ENCODE data around the gene SURF6. TPM values are rescaled to one million over a fixed set of nuclear protein-coding genes. Genes with fewer than 3 reads are reported as not detected.
"Not testable (repeated sequence)": the region's sequence is repeated elsewhere in the genome, so short reads cannot be mapped to it uniquely, and the experiment has no call there.

Gene SURF6
- total and polyA plus RNA-seq, 7 experiments from 2014 or later: 9.8 to 33.5 (median 19.3) TPM

DNA sequence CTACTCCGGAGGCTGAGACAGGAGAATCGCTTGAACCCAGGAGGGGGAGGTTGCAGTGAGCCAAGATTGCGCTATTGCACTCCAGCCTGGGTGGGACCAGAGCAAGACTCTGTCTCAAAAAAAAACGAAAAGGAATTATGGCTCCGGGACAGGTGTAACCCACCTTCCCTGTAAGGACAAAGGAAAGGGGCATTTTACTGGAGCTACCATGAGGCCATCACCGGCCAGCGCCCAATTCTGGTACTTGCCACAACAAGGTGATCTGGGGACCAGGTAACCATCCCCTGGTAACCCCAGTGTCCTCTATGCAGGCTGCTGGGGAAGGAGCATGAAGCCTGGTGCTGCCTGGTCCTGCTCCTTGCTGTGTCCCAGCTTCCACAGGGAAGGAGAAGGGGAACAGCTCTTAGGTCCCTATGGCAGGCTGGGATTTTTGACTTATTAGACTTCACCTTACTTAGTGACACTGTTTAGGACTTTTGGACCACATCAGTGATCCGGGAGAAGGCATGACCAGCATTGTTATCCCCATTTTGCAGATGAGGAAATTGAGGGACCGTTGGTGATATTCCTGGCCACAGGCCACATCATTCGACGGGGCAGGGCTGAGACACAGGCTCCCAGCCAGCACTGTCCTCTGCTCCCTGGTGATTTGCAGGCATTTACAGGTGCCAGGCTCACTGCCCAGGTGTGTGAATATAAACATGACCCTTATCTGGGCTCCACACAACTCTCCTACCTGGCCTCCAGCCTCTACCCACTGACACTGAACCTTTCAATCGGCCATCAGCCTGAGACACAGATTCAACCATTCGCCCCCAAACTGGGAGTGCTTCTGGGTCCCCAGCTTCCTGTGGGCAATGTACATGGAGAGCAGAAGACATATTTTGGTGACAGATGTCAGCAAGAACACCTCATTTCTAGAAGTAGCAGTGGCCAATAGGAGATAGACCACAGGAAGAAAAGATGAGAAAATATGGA is 34.4 kb downstream of the SURF6 start:
- CTCF ChIA-PET: no interaction called here
- H3K4me3 Mint-ChIP-seq: no peak overlapping the region

DNA sequence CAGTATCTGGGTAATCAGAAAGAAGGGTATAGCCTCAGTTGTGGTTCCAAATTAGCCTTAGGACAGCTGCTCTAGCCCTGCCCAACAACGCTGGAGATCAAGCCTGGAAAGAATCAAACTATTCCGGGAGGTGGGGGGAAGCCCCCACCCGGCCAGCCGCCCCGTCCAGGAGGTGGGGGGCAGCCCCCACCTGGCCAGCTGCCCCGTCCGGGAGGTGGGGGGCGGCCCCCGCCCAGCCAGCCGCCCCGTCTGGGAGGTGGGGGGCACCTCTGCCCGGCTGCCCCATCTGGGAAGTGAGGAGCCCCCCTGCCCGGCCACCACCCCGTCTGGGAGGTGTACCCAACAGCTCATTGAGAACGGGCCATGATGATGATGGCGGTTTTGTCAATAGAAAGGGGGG is 36.0 kb downstream of the SURF6 start:
- intact Hi-C loops (cut with micrococcal nuclease); ATAC-seq; H3K4me1 Mint-ChIP-seq; DNase-seq; H3K27me3 ChIP-seq (ENCODE audit: control insufficient read depth in 2 of 2, insufficient read depth in 2 of 2, low read length in 2 of 2); H3K9me3 ChIP-seq (ENCODE audit: control insufficient read depth in 2 of 3, low read length in 3 of 3); H3K36me3 ChIP-seq (ENCODE audit: control insufficient read depth in 2 of 3, insufficient read depth in 3 of 3, low read length in 3 of 3); H3K36me3 Mint-ChIP-seq; H3K27ac Mint-ChIP-seq; H3K4me1 ChIP-seq (ENCODE audit: control insufficient read depth in 2 of 2, insufficient read depth in 2 of 2, low read length in 2 of 2); H3K4me3 Mint-ChIP-seq; H3K27ac ChIP-seq (ENCODE audit: low read depth, low read length); H3K4me3 ChIP-seq (ENCODE audit: low read length); H3K9me3 Mint-ChIP-seq; CTCF ChIA-PET: not testable (repeated sequence)
- POLR2A ChIA-PET: interaction anchor here (0.7 kb wide), 2 partner anchors 43 to 448 kb away, joined by 3 to 4 read pairs; no protein-coding TSS in a partner anchor
- H3K27me3 Mint-ChIP-seq: peaks cover 6 to 18% (median 6%) of the 10 kb centered on the region in 5 donors

More for the DNA sequence above, 34.4 kb downstream of the SURF6 start:
- no peak overlapping the region for H3K4me3 ChIP-seq (ENCODE audit: low read length)
- Mint-ChIP-seq H3K27me3 (peaks cover 0 to 12% (median 6%) of the 10 kb centered on the region in 5 donors), H3K9me3 (peaks cover 0 to 2% (median 0%) of the 10 kb centered on the region in 11 donors), H3K4me1 (no peaks in the 10 kb centered on the region), H3K27ac (no peak overlapping the region), H3K36me3 (no peaks in the 10 kb centered on the region)
- ATAC-seq: no peak
- DNase-seq: no peak
- POLR2A ChIA-PET: no interaction called here
- H3K27ac ChIP-seq (ENCODE audit: low read depth, low read length): no peak overlapping the region
- no peaks in the 10 kb centered on the region for H3K36me3 ChIP-seq (ENCODE audit: control insufficient read depth in 2 of 3, insufficient read depth in 3 of 3, low read length in 3 of 3)
- H3K27me3 ChIP-seq (ENCODE audit: control insufficient read depth in 2 of 2, insufficient read depth in 2 of 2, low read length in 2 of 2): no peaks in the 10 kb centered on the region
- intact Hi-C loops (cut with micrococcal nuclease): no loop called here
- no peaks in the 10 kb centered on the region for H3K4me1 ChIP-seq (ENCODE audit: control insufficient read depth in 2 of 2, insufficient read depth in 2 of 2, low read length in 2 of 2)
- H3K9me3 ChIP-seq (ENCODE audit: control insufficient read depth in 2 of 3, low read length in 3 of 3): no peaks in the 10 kb centered on the region

DNA sequence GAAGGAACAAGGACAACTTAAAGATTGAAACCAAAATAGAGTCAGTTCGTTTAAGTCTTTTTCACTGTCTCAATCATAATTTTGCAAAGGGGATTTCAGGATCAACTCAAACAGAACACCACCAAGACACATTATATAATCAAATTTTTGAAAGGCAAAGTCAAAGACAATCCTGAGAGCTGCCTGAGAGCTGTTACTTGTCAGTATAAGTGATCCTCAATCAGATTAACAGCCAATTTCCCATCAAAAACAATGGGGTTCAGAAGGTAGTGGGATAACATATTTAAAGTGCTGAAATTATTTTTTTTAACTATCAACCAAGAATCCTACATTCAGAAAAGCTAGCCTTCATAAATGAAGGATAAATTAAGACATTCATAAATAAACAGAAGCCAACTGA is 41.7 kb downstream of the SURF6 start:
- ATAC-seq (no peak), DNase-seq (no peak)
- Histone ChIP-seq H3K9me3 (ENCODE audit: control insufficient read depth in 2 of 3, low read length in 3 of 3) (peaks cover 0 to 12% (median 0%) of the 10 kb centered on the region in 3 experiments), H3K27ac (ENCODE audit: low read depth, low read length) (no peak overlapping the region), H3K36me3 (ENCODE audit: control insufficient read depth in 2 of 3, insufficient read depth in 3 of 3, low read length in 3 of 3) (no peaks in the 10 kb centered on the region), H3K4me3 (ENCODE audit: low read length) (no peak overlapping the region), H3K4me1 (ENCODE audit: control insufficient read depth in 2 of 2, insufficient read depth in 2 of 2, low read length in 2 of 2) (no peaks in the 10 kb centered on the region), H3K27me3 (ENCODE audit: control insufficient read depth in 2 of 2, insufficient read depth in 2 of 2, low read length in 2 of 2) (no peaks in the 10 kb centered on the region)
- Mint-ChIP-seq H3K36me3 (peaks cover 0 to 24% (median 9%) of the 10 kb centered on the region in 5 donors), H3K4me1 (no peaks in the 10 kb centered on the region), H3K27ac (no peak overlapping the region), H3K4me3 (no peak overlapping the region), H3K27me3 (peaks cover 15 to 50% (median 21%) of the 10 kb centered on the region in 5 donors), H3K9me3 (peaks cover 4 to 47% (median 29%) of the 10 kb centered on the region in 11 donors)
- POLR2A ChIA-PET: no interaction called here
- CTCF ChIA-PET: no interaction called here
- intact Hi-C loops (cut with micrococcal nuclease): no loop called here

DNA sequence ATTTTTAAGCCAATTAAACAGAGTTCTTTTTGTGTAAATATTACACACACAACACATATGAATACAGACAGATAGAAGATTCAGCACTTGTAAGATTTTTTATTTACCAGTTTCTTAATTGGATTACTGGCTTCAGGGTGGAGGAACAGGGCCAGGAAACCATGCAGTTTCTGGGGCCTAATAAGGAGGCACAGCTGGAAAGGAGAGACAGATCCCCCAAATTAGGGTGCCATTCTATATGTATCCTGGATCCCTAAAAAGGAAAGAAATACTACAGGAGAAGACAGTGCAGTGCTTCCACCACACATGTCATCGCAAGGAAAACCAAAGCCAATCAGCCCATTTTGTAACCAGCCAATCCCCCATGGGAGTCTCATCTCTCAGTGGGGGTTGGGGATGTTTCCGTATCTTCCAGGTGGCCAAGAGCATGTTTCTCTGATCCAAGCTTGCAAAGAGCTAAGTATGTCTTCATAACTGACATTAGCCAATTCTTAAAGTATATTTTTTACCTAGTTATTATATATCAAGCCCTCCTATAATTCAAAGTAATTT is 45.2 kb downstream of the SURF6 start:
- DNase-seq (no peak), ATAC-seq (no peak)
- intact Hi-C loops (cut with micrococcal nuclease): no loop called here
- peaks cover 15 to 38% (median 21%) of the 10 kb centered on the region in 5 donors for H3K27me3 Mint-ChIP-seq
- Histone ChIP-seq H3K27ac (ENCODE audit: low read depth, low read length) (no peak overlapping the region), H3K9me3 (ENCODE audit: control insufficient read depth in 2 of 3, low read length in 3 of 3) (peaks cover 0 to 12% (median 0%) of the 10 kb centered on the region in 3 experiments), H3K27me3 (ENCODE audit: control insufficient read depth in 2 of 2, insufficient read depth in 2 of 2, low read length in 2 of 2) (no peaks in the 10 kb centered on the region), H3K36me3 (ENCODE audit: control insufficient read depth in 2 of 3, insufficient read depth in 3 of 3, low read length in 3 of 3) (no peaks in the 10 kb centered on the region), H3K4me3 (ENCODE audit: low read length) (no peak overlapping the region), H3K4me1 (ENCODE audit: control insufficient read depth in 2 of 2, insufficient read depth in 2 of 2, low read length in 2 of 2) (no peaks in the 10 kb centered on the region)
- H3K9me3 Mint-ChIP-seq: peaks cover 4 to 64% (median 29%) of the 10 kb centered on the region in 11 donors
- H3K36me3 Mint-ChIP-seq: peaks cover 0 to 24% (median 9%) of the 10 kb centered on the region in 5 donors
- H3K4me3 Mint-ChIP-seq: no peak overlapping the region
- H3K27ac Mint-ChIP-seq: no peak overlapping the region
- CTCF ChIA-PET: no interaction called here
- POLR2A ChIA-PET: no interaction called here
- H3K4me1 Mint-ChIP-seq: no peaks in the 10 kb centered on the region

DNA sequence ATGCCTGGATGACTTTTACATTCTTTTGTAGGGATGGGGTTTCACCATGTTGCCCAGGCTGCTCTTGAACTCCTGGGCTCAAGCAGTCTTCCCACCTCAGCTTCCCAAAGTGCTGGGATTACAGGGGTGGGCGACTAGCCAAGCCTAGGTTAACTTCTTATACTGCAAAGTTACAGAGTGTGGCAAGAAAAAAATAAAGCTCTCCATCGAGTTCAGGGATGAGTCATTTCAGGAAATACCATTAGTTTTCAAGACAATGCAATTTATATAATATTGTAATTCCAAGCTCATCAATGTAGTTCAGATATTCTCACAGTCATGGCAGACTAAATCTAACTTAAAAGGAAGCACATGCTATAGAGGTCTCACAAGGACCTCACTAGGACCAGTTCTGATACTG is 49.5 kb downstream of the SURF6 start:
- no peaks in the 10 kb centered on the region for H3K4me1 ChIP-seq (ENCODE audit: control insufficient read depth in 2 of 2, insufficient read depth in 2 of 2, low read length in 2 of 2)
- POLR2A ChIA-PET: no interaction called here
- H3K9me3 Mint-ChIP-seq: peaks cover 0 to 38% (median 21%) of the 10 kb centered on the region in 11 donors
- no peak overlapping the region for H3K4me3 ChIP-seq (ENCODE audit: low read length)
- H3K36me3 ChIP-seq (ENCODE audit: control insufficient read depth in 2 of 3, insufficient read depth in 3 of 3, low read length in 3 of 3): no peaks in the 10 kb centered on the region
- DNase-seq (no peak), ATAC-seq (no peak)
- H3K27ac Mint-ChIP-seq: no peak overlapping the region
- peaks cover 0 to 14% (median 4%) of the 10 kb centered on the region in 5 donors for H3K36me3 Mint-ChIP-seq
- H3K27ac ChIP-seq (ENCODE audit: low read depth, low read length): no peak overlapping the region
- H3K4me3 Mint-ChIP-seq: no peak overlapping the region
- intact Hi-C loops (cut with micrococcal nuclease): no loop called here
- no peaks in the 10 kb centered on the region for H3K27me3 ChIP-seq (ENCODE audit: control insufficient read depth in 2 of 2, insufficient read depth in 2 of 2, low read length in 2 of 2)
- peaks cover 0 to 12% (median 0%) of the 10 kb centered on the region in 3 experiments for H3K9me3 ChIP-seq (ENCODE audit: control insufficient read depth in 2 of 3, low read length in 3 of 3)
- H3K27me3 Mint-ChIP-seq: peaks cover 0 to 8% (median 5%) of the 10 kb centered on the region in 5 donors
- no peaks in the 10 kb centered on the region for H3K4me1 Mint-ChIP-seq
- CTCF ChIA-PET: interaction anchor here (1.4 kb wide), 1 partner anchor 15 kb away, joined by 4 read pairs; no protein-coding TSS in a partner anchor

DNA sequence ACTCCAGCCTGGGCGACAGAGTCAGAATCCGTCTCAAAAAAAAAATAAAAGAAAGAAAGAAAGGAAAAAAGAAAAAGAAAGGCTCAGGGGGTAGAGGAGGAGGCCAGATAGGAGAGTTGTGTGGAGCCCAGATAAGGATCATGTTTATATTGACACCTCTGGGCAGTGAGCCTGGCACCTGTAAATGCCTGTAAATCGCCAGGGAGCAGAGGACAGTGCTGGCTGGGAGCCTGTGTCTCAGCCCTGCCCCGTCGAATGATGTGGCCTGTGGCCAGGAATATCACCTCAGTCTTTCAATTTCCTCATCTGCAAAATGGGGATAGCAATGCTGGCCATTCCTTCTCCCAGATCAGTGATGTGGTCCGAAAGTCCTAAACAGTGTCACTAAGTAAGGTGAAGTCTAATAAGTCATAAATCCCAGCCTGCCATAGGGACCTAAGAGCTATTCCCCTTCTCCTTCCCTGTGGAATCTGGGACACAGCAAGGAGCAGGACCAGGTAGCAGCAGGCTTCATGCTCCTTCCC is 50.7 kb downstream of the SURF6 start:
- peaks cover 0 to 26% (median 9%) of the 10 kb centered on the region in 11 donors for H3K9me3 Mint-ChIP-seq
- H3K4me1 Mint-ChIP-seq: no peaks in the 10 kb centered on the region
- CTCF ChIA-PET: no interaction called here
- POLR2A ChIA-PET: no interaction called here
- no peak for DNase-seq
- no peak overlapping the region for H3K27ac Mint-ChIP-seq
- Histone ChIP-seq H3K36me3 (ENCODE audit: control insufficient read depth in 2 of 3, insufficient read depth in 3 of 3, low read length in 3 of 3) (no peaks in the 10 kb centered on the region), H3K9me3 (ENCODE audit: control insufficient read depth in 2 of 3, low read length in 3 of 3) (peaks cover 0 to 2% (median 0%) of the 10 kb centered on the region in 3 experiments), H3K4me1 (ENCODE audit: control insufficient read depth in 2 of 2, insufficient read depth in 2 of 2, low read length in 2 of 2) (no peaks in the 10 kb centered on the region), H3K27ac (ENCODE audit: low read depth, low read length) (no peak overlapping the region), H3K27me3 (ENCODE audit: control insufficient read depth in 2 of 2, insufficient read depth in 2 of 2, low read length in 2 of 2) (no peaks in the 10 kb centered on the region), H3K4me3 (ENCODE audit: low read length) (no peak overlapping the region)
- H3K4me3 Mint-ChIP-seq: no peak overlapping the region
- H3K36me3 Mint-ChIP-seq: peaks cover 0 to 9% (median 0%) of the 10 kb centered on the region in 5 donors
- no peak for ATAC-seq
- intact Hi-C loops (cut with micrococcal nuclease): no loop called here
- peaks cover 0 to 8% (median 5%) of the 10 kb centered on the region in 5 donors for H3K27me3 Mint-ChIP-seq
